Endothelial cell of umbilical vein (primary cell): ENCODE results near the gene GAL3ST2. TPM values are rescaled to one million over a fixed set of nuclear protein-coding genes. Genes with fewer than 3 reads are reported as not detected.

Experiments
- BruUV-seq: library from RNA; stranded (reverse); fragments of 400-500 nt; replicated peaks from 2 replicates; lab custom pipeline; 2021; lab: Mats Ljungman, UMichigan
- CTCF ChIA-PET: fragments of 300-600, 350-600 bp; sonication (Branson Sonifier 250); formaldehyde crosslinking; loops from one replicate; lab custom pipeline; 2021; ENCODE audit warnings: antibody characterized with exemption, inconsistent platforms; lab: Charles Lee
- POLR2A ChIA-PET: fragments of 300-600, 350-600 bp; sonication (Branson Sonifier 250); formaldehyde crosslinking; loops from one replicate; lab custom pipeline; 2021; ENCODE audit warnings: antibody characterized with exemption, inconsistent platforms; lab: Charles Lee
- DNase-seq: peaks from one replicate; pipeline ENCODE4 v3.0.0-alpha.2; 2011; ENCODE audit warnings: low read depth, low spot score
- FAIRE-seq: peaks from 2 replicates; lab custom pipeline; 2011; peaks lifted over from hg19 to GRCh38; lab: Jason Lieb, UNC
- H2AFZ ChIP-seq: 2 replicates; pipeline ENCODE4 v1.6.0; 2012; ENCODE audit warnings: low read depth, low read length, control low read depth, inconsistent platforms
- H3K27ac ChIP-seq: 2 replicates; pipeline ENCODE4 v1.5.1; 2011; ENCODE audit warnings: low read depth, mild to moderate bottlenecking, control low read depth, low read length, moderate library complexity; ENCODE audit not compliant: insufficient read depth
- H3K27me3 ChIP-seq, 2 experiments: 2 replicates each; pipeline versions ENCODE4 v1.6.0 to v1.6.1; 2011; ENCODE audit warnings: low read length in 2 of 2, mixed read lengths in 1 of 2; ENCODE audit not compliant: control insufficient read depth in 2 of 2, insufficient read depth in 2 of 2
- H3K36me3 ChIP-seq, 2 experiments: 2 replicates in 1 of 2; 3 replicates in 1 of 2; pipeline ENCODE4 v1.5.1; 2011; ENCODE audit warnings: low read length in 2 of 2, mild to moderate bottlenecking in 1 of 2, moderate library complexity in 1 of 2; ENCODE audit not compliant: control insufficient read depth in 2 of 2, insufficient read depth in 2 of 2; ENCODE audit errors: extremely low read depth in 1 of 2
- H3K4me1 ChIP-seq: 3 replicates; pipeline ENCODE4 v1.5.1; 2011; ENCODE audit warnings: mild to moderate bottlenecking, low read length; ENCODE audit not compliant: control insufficient read depth, insufficient read depth; ENCODE audit errors: extremely low read depth
- H3K4me2 ChIP-seq: 2 replicates; pipeline ENCODE4 v1.6.1; 2011; ENCODE audit warnings: low read length, control low read depth, mixed read lengths; ENCODE audit not compliant: insufficient read depth
- H3K4me3 ChIP-seq, 3 experiments: fragments of 200-600 bp in 1 of 3; sonication (generic), shearing (Covaris generic) in 1 of 3; replicated peaks in 1 of 3; 2 replicates each; pipeline ENCODE4 v1.5.1; 2011 to 2016; ENCODE audit warnings: control low read depth in 3 of 3, low read length in 3 of 3, mild to moderate bottlenecking in 2 of 3, inconsistent platforms in 1 of 3, low read depth in 1 of 3, moderate library complexity in 1 of 3; ENCODE audit not compliant: insufficient read depth in 1 of 3
- H3K79me2 ChIP-seq: 2 replicates; pipeline ENCODE4 v1.6.0; 2012; ENCODE audit warnings: low read length, inconsistent platforms; ENCODE audit not compliant: control insufficient read depth, insufficient read depth
- H3K9ac ChIP-seq: replicated peaks from 2 replicates; pipeline ENCODE3; 2011; ENCODE audit warnings: low read length, control low read depth; ENCODE audit not compliant: insufficient read depth; ENCODE audit errors: extremely low read depth
- H3K9me1 ChIP-seq: replicated peaks from 3 replicates; pipeline ENCODE4 v1.6.0; 2011; ENCODE audit warnings: mild to moderate bottlenecking, low read length; ENCODE audit not compliant: control insufficient read depth, insufficient read depth; ENCODE audit errors: extremely low read depth
- H3K9me3 ChIP-seq: replicated peaks from 2 replicates; pipeline ENCODE4 v1.5.1; 2012; ENCODE audit warnings: low read length, inconsistent platforms; ENCODE audit not compliant: control insufficient read depth, insufficient read depth
- H4K20me1 ChIP-seq: replicated peaks from 2 replicates; pipeline ENCODE3; 2011; ENCODE audit warnings: mild to moderate bottlenecking, low read length; ENCODE audit not compliant: control insufficient read depth, insufficient read depth; ENCODE audit errors: extremely low read depth
- EZH2 ChIP-seq: IDR thresholded peaks from 2 replicates; pipeline ENCODE4 v1.6.1; 2012; ENCODE audit warnings: borderline replicate concordance, low read depth, mild to moderate bottlenecking, moderate library complexity, low read length, inconsistent platforms; ENCODE audit not compliant: severe bottlenecking
- FOS ChIP-seq: IDR thresholded peaks from 2 replicates; pipeline ENCODE4 v1.6.1; 2011; ENCODE audit warnings: mild to moderate bottlenecking, low read length, moderate library complexity, borderline replicate concordance; ENCODE audit not compliant: insufficient read depth
- GATA2 ChIP-seq: IDR thresholded peaks from 2 replicates; pipeline ENCODE4 v1.7.0; 2011; ENCODE audit warnings: low read depth, mild to moderate bottlenecking, moderate library complexity, mixed read lengths, low read length; ENCODE audit not compliant: insufficient read length, insufficient read depth
- JUN ChIP-seq: IDR thresholded peaks from 2 replicates; pipeline ENCODE4 v1.6.1; 2011; ENCODE audit warnings: borderline replicate concordance, low read depth; ENCODE audit not compliant: insufficient read length, insufficient read depth
- MYC ChIP-seq: IDR thresholded peaks from one replicate; pipeline ENCODE4 v1.6.1; 2011; ENCODE audit warnings: mild to moderate bottlenecking, low read depth, low read length
- POLR2A ChIP-seq: IDR thresholded peaks from 2 replicates; pipeline ENCODE4 v1.6.1; 2012; ENCODE audit warnings: low read depth, mild to moderate bottlenecking, control low read depth, low read length
- POLR2AphosphoS5 ChIP-seq: IDR thresholded peaks from 2 replicates; pipeline ENCODE4 v1.6.1; 2012; ENCODE audit warnings: low read depth, mild to moderate bottlenecking, control low read depth, low read length, moderate library complexity; ENCODE audit not compliant: insufficient read depth
- dilution Hi-C: fragments of 300-500 bp; cut with MboI; formaldehyde crosslinking; loops from one replicate; pipeline ENCODE4 v1.15.0; 2019; ENCODE audit warnings: low sequenced_read_pairs; ENCODE audit not compliant: extremely low pct_ligation_motif_present
- intact Hi-C: fragments of 100-400 bp; cut with micrococcal nuclease; formaldehyde crosslinking; loops from one replicate; pipeline ENCODE4 v1.10.0; 2022
- polyA plus RNA-seq, 4 experiments: library from polyadenylated mRNA; depleted of rRNA in 3 of 4; stranded (reverse) in 3 of 4; unstranded in 1 of 4; fragments of >200 nt; gene quantifications; 2 replicates each; pipeline versions ENCODE4 v1.2.1 to v1.2.3, GENCODE V29; 2011 to 2012; ENCODE audit warnings: missing spikeins in 1 of 4
- total RNA-seq: library from RNA; stranded (reverse); gene quantifications from 2 replicates; pipeline ENCODE4 v1.2.3, GENCODE V29; 2021
- TF ChIP-seq, protein P1 (sequence below): IDR thresholded peaks from 2 replicates; pipeline ENCODE4 v1.6.1; 2011; ENCODE audit not compliant: insufficient read depth, insufficient read length
- TF ChIP-seq, protein P2 (sequence below), 2 donors: IDR thresholded peaks; 1 replicate in 1 of 2; 2 replicates in 1 of 2; pipeline ENCODE4 v1.5.1; 2011; ENCODE audit warnings: low read length in 2 of 2, mild to moderate bottlenecking in 2 of 2, moderate library complexity in 2 of 2, control low read depth in 1 of 2, inconsistent platforms in 1 of 2, low read depth in 1 of 2; ENCODE audit not compliant: insufficient read depth in 1 of 2; ENCODE audit errors: extremely low read depth in 1 of 2

GAL3ST2 gene
- total and polyA plus RNA-seq, 2 donors (not counting 3 experiments of a cell fraction or from before 2014, with no cell fraction given): not detected

DNA sequence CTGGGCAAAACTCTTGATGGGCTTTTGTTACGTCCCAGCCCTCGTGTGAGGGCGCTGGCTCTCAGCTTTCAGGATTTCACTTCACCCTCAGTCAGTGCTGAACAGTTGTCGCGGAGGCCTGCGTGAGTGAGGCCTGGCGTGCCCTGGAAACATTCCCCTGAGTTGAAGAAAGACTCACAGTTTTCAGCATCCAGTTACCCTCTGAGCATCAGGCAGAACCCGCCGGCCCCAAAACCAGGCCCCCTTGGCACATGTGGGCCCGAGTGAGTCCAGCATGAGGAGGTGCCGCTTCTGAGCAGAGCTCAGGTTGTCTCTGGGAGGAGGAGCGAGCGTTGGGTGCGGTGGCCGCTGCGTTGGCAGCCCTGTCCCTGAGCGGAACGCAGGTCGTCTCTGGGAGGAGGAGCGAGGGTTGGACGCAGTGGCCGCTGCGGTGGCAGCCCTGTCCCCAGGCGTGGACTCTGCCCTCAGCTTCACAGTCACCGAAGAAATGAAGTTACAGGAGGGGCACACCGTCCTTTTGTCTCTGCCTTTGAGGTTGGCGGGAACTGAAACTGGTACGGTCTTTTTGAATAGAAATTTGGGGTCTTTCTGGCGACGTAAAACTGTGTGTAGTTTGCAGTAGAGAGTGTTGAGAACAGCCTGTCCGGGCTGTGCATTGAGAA is 32.2 kb downstream of the GAL3ST2 start, which contains the start of gene NEU4:
Gene NEU4, plus strand, starts transcription at position 473 of the 662 bp plus-strand sequence. CDS start 5,292 bp downstream, outside the sequence.
- CTCF ChIA-PET: no interaction called here
- POLR2A ChIA-PET: no interaction called here
- no TSS peak for BruUV-seq
- Histone ChIP-seq H3K27ac (no peak within 1 kb of the TSS), H3K27me3 (peaks cover 10 to 11% of the 10 kb centered on the region in 2 experiments), H3K4me2 (no peak within 1 kb of the TSS), H3K36me3 (no peaks in the 10 kb centered on the region), H3K79me2 (no peaks in the 10 kb centered on the region), H3K9me3 (no peaks in the 10 kb centered on the region), H3K4me3 (no peak within 1 kb of the TSS), H3K4me1 (peaks cover 5% of the 10 kb centered on the region), H2AFZ (no peak within 1 kb of the TSS), H3K9ac (no peak within 1 kb of the TSS), H4K20me1 (no peaks in the 10 kb centered on the region), H3K9me1 (no peaks in the 10 kb centered on the region)
- no peak for TF ChIP-seq EZH2
- TF ChIP-seq POLR2A: no peak
- TF ChIP-seq JUN: no peak
- TF ChIP-seq GATA2: no peak
- TF ChIP-seq, protein P1, sequence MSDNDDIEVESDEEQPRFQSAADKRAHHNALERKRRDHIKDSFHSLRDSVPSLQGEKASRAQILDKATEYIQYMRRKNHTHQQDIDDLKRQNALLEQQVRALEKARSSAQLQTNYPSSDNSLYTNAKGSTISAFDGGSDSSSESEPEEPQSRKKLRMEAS: no peak
- TF ChIP-seq, protein P2, sequence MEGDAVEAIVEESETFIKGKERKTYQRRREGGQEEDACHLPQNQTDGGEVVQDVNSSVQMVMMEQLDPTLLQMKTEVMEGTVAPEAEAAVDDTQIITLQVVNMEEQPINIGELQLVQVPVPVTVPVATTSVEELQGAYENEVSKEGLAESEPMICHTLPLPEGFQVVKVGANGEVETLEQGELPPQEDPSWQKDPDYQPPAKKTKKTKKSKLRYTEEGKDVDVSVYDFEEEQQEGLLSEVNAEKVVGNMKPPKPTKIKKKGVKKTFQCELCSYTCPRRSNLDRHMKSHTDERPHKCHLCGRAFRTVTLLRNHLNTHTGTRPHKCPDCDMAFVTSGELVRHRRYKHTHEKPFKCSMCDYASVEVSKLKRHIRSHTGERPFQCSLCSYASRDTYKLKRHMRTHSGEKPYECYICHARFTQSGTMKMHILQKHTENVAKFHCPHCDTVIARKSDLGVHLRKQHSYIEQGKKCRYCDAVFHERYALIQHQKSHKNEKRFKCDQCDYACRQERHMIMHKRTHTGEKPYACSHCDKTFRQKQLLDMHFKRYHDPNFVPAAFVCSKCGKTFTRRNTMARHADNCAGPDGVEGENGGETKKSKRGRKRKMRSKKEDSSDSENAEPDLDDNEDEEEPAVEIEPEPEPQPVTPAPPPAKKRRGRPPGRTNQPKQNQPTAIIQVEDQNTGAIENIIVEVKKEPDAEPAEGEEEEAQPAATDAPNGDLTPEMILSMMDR (IDR thresholded peaks at IDR 0.05; ENCODE audit: extremely low read depth in 1 of 2, insufficient read depth in 1 of 2, low read depth in 1 of 2, low read length in 2 of 2): no peak
- no peak for TF ChIP-seq FOS
- no peak for TF ChIP-seq POLR2AphosphoS5
- no peak for TF ChIP-seq MYC
- dilution Hi-C loops: no loop called here
- FAIRE-seq (no peak), DNase-seq (no peak)
- intact Hi-C loops: no loop called here
